K562 (cell line): ENCODE measurements around the gene TCL1B. TPM values are rescaled to one million over a fixed set of nuclear protein-coding genes. Genes with fewer than 3 reads are reported as not detected.

Source experiments
- ATAC-seq: fragments of 200-7000 bp; cut with Tn5 transposase; 3 replicates; pipeline ENCODE4 v1.9.1; 2020; ENCODE audit warnings: moderate library complexity
- BruUV-seq: library from RNA; stranded (reverse); fragments of 400-500 nt; replicated peaks from 2 replicates; lab custom pipeline; 2021; lab: Mats Ljungman, UMichigan
- CTCF ChIA-PET: fragments of 300-600 bp; formaldehyde crosslinking; extraction: SDS; loops from one replicate; lab custom pipeline; 2021; ENCODE audit warnings: low intra/inter-chr PET ratio; lab: Yijun Ruan, JAX
- POLR2A ChIA-PET: fragments of 300-600, 350-650 bp; sonication (Branson Sonifier 250); formaldehyde crosslinking; extraction: SDS; loops from one replicate; lab custom pipeline; 2021; ENCODE audit warnings: antibody characterized with exemption, inconsistent platforms; lab: Yijun Ruan, JAX
- DNase-seq, 4 experiments: peaks; one replicate each; pipeline versions ENCODE4 v3.0.0 to v3.0.0-alpha.2; 2011 to 2018; ENCODE audit warnings: low spot score in 3 of 4, mixed read lengths in 3 of 4; ENCODE audit errors: extremely low read depth in 1 of 4
- FAIRE-seq: peaks from 2 replicates; lab custom pipeline; 2011; peaks lifted over from hg19 to GRCh38; lab: Jason Lieb, UNC
- H2AFZ ChIP-seq: 2 replicates; pipeline ENCODE4 v1.6.0; 2011; ENCODE audit warnings: low read depth, low read length, control low read depth, inconsistent platforms
- H3K27ac ChIP-seq: fragments of 200-600 bp; 3 replicates; pipeline ENCODE4 v1.8.0; 2011; ENCODE audit warnings: low read depth, mild to moderate bottlenecking, control low read depth, inconsistent platforms, low read length, moderate library complexity, mixed read lengths; ENCODE audit errors: extremely low read depth
- H3K27me3 ChIP-seq, 2 experiments: fragments of 300-600 bp in 1 of 2; 2 replicates in 1 of 2; 3 replicates in 1 of 2; pipeline versions ENCODE4 v1.6.0 to v1.8.0; 2011; ENCODE audit warnings: inconsistent platforms in 2 of 2, low read length in 2 of 2, mild to moderate bottlenecking in 1 of 2, mixed read lengths in 1 of 2, moderate library complexity in 1 of 2; ENCODE audit not compliant: control insufficient read depth in 2 of 2, insufficient read depth in 2 of 2
- H3K36me3 ChIP-seq: fragments of 300-600 bp; 3 replicates; pipeline ENCODE4 v1.8.0; 2011; ENCODE audit warnings: mild to moderate bottlenecking, low read length, inconsistent platforms; ENCODE audit not compliant: control insufficient read depth, insufficient read depth
- H3K4me1 ChIP-seq, 2 experiments: fragments of 200-600 bp in 1 of 2; replicated peaks in 1 of 2; 2 replicates in 1 of 2; 3 replicates in 1 of 2; pipeline versions ENCODE4 v1.5.1 to v1.8.0; 2011; ENCODE audit warnings: inconsistent platforms in 2 of 2, low read length in 2 of 2, mild to moderate bottlenecking in 1 of 2, mixed read lengths in 1 of 2, moderate library complexity in 1 of 2; ENCODE audit not compliant: control insufficient read depth in 2 of 2, insufficient read depth in 2 of 2
- H3K4me2 ChIP-seq: 2 replicates; pipeline ENCODE4 v1.6.1; 2011; ENCODE audit warnings: low read length, control low read depth, inconsistent platforms, mixed read lengths; ENCODE audit not compliant: insufficient read depth
- H3K4me3 ChIP-seq: fragments of 200-600 bp; sonication (generic), shearing (Covaris generic); 2 replicates; pipeline ENCODE4 v1.5.1; 2016; ENCODE audit warnings: control low read depth, inconsistent platforms
- H3K79me2 ChIP-seq: fragments of 200-600 bp; 3 replicates; pipeline ENCODE4 v1.8.0; 2011; ENCODE audit warnings: low read length, inconsistent platforms; ENCODE audit not compliant: control insufficient read depth, insufficient read depth
- H3K9ac ChIP-seq, 2 experiments: 2 replicates each; pipeline versions ENCODE4 v1.6.0 to v1.6.1; 2011; ENCODE audit warnings: low read depth in 2 of 2, low read length in 2 of 2, control low read depth in 1 of 2, inconsistent platforms in 1 of 2, mild to moderate bottlenecking in 1 of 2, mixed read lengths in 1 of 2; ENCODE audit not compliant: insufficient read depth in 1 of 2
- H3K9me1 ChIP-seq: one replicate; pipeline ENCODE4 v1.6.0; 2011; ENCODE audit warnings: inconsistent platforms, mild to moderate bottlenecking, low read length, moderate library complexity; ENCODE audit not compliant: control insufficient read depth, insufficient read depth
- H3K9me3 ChIP-seq: replicated peaks from 2 replicates; pipeline ENCODE4 v1.5.1; 2011; ENCODE audit warnings: low read depth, low read length, inconsistent platforms; ENCODE audit not compliant: control insufficient read depth, insufficient read depth
- H4K20me1 ChIP-seq: replicated peaks from 2 replicates; pipeline ENCODE4 v1.6.1; 2011; ENCODE audit warnings: low read length, inconsistent platforms, mixed read lengths; ENCODE audit not compliant: control insufficient read depth, insufficient read depth
- FOXA3 ChIP-seq, 2 experiments: fragments of 450-650 bp in 1 of 2; sonication (generic) in 1 of 2; formaldehyde crosslinking; IDR thresholded peaks in 1 of 2; conservative IDR thresholded peaks in 1 of 2; 2 replicates each; pipeline versions ENCODE4 v1.4.0 to v1.8.0; 2020 to 2022; ENCODE audit warnings: mild to moderate bottlenecking in 2 of 2, missing genetic modification reagents in 1 of 2
- SRSF1 ChIP-seq: fragments of 200-400 bp; formaldehyde crosslinking; IDR thresholded peaks from 2 replicates; pipeline ENCODE4 v1.6.1; 2017; ENCODE audit warnings: mild to moderate bottlenecking, low read depth, low read length, moderate library complexity
- WGBS: fragments of 100-300 bp; shearing (Covaris generic); methylation state at CpG from one replicate; pipeline ENCODE4 v1.1.6; 2016; ENCODE audit warnings: low coverage, mixed read lengths; ENCODE audit not compliant: insufficient coverage; ENCODE audit errors: missing lambda C conversion rate; 5-methylcytosine and 5-hydroxymethylcytosine counted together
- in situ Hi-C: fragments of 300-500 bp; cut with MboI; formaldehyde crosslinking; loops from 4 replicates; pipeline ENCODE4 v1.15.0; 2018; ENCODE audit warnings: inconsistent platforms, mixed read lengths
- intact Hi-C: fragments of 100-400 bp; cut with micrococcal nuclease; formaldehyde crosslinking; loops from 2 replicates; pipeline ENCODE4 v1.14.2; 2022
- polyA plus RNA-seq, 8 experiments: library from polyadenylated mRNA; depleted of rRNA in 4 of 8; stranded (reverse) in 5 of 8; unstranded in 3 of 8; fragments of >200 nt; fragmentation: Nextera tagmentation in 2 of 8; fragmentation: Illumina TruSeq in 1 of 8; extraction: Ambion mirVana in 2 of 8; extraction: Trizol in 1 of 8; gene quantifications; 2 replicates each; pipeline versions ENCODE4 v1.2.1 to v1.2.3, GENCODE V29; 2011 to 2014; ENCODE audit warnings: inconsistent platforms in 1 of 8, missing spikeins in 1 of 8
- total RNA-seq, 7 experiments: library from RNA; depleted of rRNA in 6 of 7; stranded (reverse); fragments of >200 nt in 6 of 7; fragmentation: Illumina TruSeq in 2 of 7; extraction: Trizol in 2 of 7; gene quantifications; 2 replicates each; pipeline versions ENCODE4 v1.2.1 to v1.2.3, GENCODE V29; 2011 to 2021; ENCODE audit warnings: low replicate concordance in 1 of 7
- TF ChIP-seq, protein P1 (sequence below), 2 experiments: IDR thresholded peaks; 2 replicates each; pipeline ENCODE4 v1.6.1; 2011; ENCODE audit warnings: borderline replicate concordance in 1 of 2, control low read depth in 1 of 2, low read depth in 1 of 2, low read length in 1 of 2, mild to moderate bottlenecking in 1 of 2, mixed read lengths in 1 of 2, moderate library complexity in 1 of 2; ENCODE audit not compliant: insufficient read depth in 1 of 2, insufficient read length in 1 of 2, poor library complexity in 1 of 2, severe bottlenecking in 1 of 2; ENCODE audit errors: extremely low read depth in 1 of 2
- TF ChIP-seq, protein P2 (sequence below): fragments of 450-650 bp; IDR thresholded peaks from 2 replicates; pipeline ENCODE4 v1.6.1; 2018; ENCODE audit warnings: mild to moderate bottlenecking, low read depth; ENCODE audit not compliant: partially characterized antibody

The TCL1B gene
- total and polyA plus RNA-seq, 9 of the 15 experiments (the other 6 are each of a cell fraction or from before 2014, with no cell fraction given) = not detected

DNA sequence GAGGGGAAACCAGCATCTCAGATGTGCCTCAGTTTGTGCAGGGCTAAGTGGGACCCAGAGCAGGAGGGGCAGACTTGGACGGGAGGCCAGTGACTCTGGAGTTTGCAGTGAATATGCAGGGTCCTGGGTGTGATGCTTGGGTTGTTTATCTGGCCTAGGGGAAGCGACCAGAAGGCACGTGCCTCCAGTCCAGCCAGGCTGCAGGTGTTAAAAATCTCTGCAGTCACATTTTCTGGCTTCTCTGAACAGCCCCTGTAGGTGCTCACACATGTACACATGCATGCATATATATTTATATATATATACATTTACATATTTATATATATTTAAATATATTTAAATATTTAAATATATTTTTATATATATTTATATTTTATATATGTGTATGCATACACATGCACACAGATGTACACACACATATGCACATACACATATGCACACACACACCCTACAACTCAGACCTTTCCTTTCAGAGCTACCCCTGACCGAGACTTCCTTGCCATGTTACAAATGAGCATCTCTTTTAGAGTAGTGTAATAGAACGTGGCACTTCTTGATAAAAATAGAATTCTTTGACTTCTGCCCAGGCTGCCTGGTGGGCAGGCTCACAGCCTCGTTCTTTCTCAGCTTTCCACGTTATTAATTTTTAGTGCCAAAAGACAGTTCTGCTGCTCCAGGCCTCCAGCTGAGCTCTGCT is 26.8 kb upstream of the TCL1B start:
- Histone ChIP-seq H3K4me2 (no peak overlapping the region), H3K9me1 (no peaks in the 10 kb centered on the region), H3K4me3 (no peak overlapping the region), H3K9ac (no peak overlapping the region), H3K27me3 (peaks cover 0 to 7% of the 10 kb centered on the region in 2 experiments; a peak in 2 of 5 replicates), H3K79me2 (no peaks in the 10 kb centered on the region), H3K4me1 (no peaks in the 10 kb centered on the region), H3K27ac (no peak overlapping the region), H3K36me3 (no peaks in the 10 kb centered on the region)
- intact Hi-C loops = no loop called here
- in situ Hi-C loops = no loop called here
- 0% methylated on average over 7 of the region's 7 CpGs for WGBS
- FAIRE-seq = no peak
- no TSS peak for BruUV-seq
- TF ChIP-seq, protein P1, sequence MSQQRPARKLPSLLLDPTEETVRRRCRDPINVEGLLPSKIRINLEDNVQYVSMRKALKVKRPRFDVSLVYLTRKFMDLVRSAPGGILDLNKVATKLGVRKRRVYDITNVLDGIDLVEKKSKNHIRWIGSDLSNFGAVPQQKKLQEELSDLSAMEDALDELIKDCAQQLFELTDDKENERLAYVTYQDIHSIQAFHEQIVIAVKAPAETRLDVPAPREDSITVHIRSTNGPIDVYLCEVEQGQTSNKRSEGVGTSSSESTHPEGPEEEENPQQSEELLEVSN (IDR thresholded peaks at IDR 0.05; ENCODE audit: borderline replicate concordance in 1 of 2, extremely low read depth in 1 of 2, insufficient read depth in 1 of 2, insufficient read length in 1 of 2, low read depth in 1 of 2, low read length in 1 of 2, poor library complexity in 1 of 2, severe bottlenecking in 1 of 2) = no peak
- TF ChIP-seq, protein P2, sequence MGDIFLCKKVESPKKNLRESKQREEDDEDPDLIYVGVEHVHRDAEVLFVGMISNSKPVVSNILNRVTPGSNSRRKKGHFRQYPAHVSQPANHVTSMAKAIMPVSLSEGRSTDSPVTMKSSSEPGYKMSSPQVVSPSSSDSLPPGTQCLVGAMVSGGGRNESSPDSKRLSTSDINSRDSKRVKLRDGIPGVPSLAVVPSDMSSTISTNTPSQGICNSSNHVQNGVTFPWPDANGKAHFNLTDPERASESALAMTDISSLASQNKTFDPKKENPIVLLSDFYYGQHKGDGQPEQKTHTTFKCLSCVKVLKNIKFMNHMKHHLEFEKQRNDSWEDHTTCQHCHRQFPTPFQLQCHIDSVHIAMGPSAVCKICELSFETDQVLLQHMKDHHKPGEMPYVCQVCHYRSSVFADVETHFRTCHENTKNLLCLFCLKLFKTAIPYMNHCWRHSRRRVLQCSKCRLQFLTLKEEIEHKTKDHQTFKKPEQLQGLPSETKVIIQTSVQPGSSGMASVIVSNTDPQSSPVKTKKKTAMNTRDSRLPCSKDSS = no peak
- TF ChIP-seq SRSF1 (no peak), FOXA3 (CRISPR knock-in tag; conservative IDR thresholded peaks at IDR 0.05 in 1 of 2, IDR thresholded peaks at IDR 0.05 in 1 of 2) (no peak)
- TF ChIP-seq, all 486 proteins: peak for 0
- no peaks in the 10 kb centered on the region for H4K20me1 ChIP-seq
- no peaks in the 10 kb centered on the region for H3K9me3 ChIP-seq
- ChIA-PET CTCF (no interaction called here), POLR2A (interaction anchor here (0.5 kb wide), 1 partner anchor 139 kb away, joined by 4 read pairs; no protein-coding TSS in a partner anchor)
- H2AFZ ChIP-seq = no peak overlapping the region
- DNase-seq (no peak), ATAC-seq (no peak)
